OCI-LY7 (cell line): ENCODE results near the gene ANK3. TPM values are rescaled to one million over a fixed set of nuclear protein-coding genes. Genes with fewer than 3 reads are reported as not detected.

Experiments
- BruUV-seq: library from RNA; stranded (reverse); fragments of 400-500 nt; replicated peaks from 2 replicates; lab custom pipeline; 2021; lab: Mats Ljungman, UMichigan
- CTCF ChIA-PET: fragments of 300-600 bp; sonication (Branson Sonifier 250); formaldehyde crosslinking; loops from one replicate; lab custom pipeline; 2022; ENCODE audit warnings: antibody characterized with exemption; ENCODE audit not compliant: unreplicated experiment; lab: Charles Lee
- POLR2A ChIA-PET: fragments of 300-600 bp; sonication (Branson Sonifier 250); formaldehyde crosslinking; loops from one replicate; lab custom pipeline; 2022; ENCODE audit warnings: antibody characterized with exemption; lab: Charles Lee
- DNase-seq: peaks from one replicate; pipeline ENCODE4 v3.0.0-alpha.2; 2015; ENCODE audit warnings: low spot score
- H2AFZ ChIP-seq: fragments of 200-600 bp; sonication (generic), shearing (Covaris generic); 2 replicates; pipeline ENCODE4 v1.6.1; 2014; ENCODE audit warnings: mild to moderate bottlenecking, antibody characterized with exemption, low read length, moderate library complexity
- H3K27ac ChIP-seq: fragments of 200-600 bp; sonication (generic); 2 replicates; pipeline ENCODE4 v1.5.1; 2014; ENCODE audit warnings: mixed run types, low read depth, mild to moderate bottlenecking, moderate library complexity, low read length, inconsistent platforms; ENCODE audit not compliant: poor library complexity, severe bottlenecking
- H3K36me3 ChIP-seq: fragments of 200-600 bp; sonication (generic); 2 replicates; pipeline ENCODE4 v1.6.1; 2014; ENCODE audit warnings: mild to moderate bottlenecking, antibody characterized with exemption, low read length, moderate library complexity, mixed read lengths; ENCODE audit not compliant: insufficient read depth
- H3K4me1 ChIP-seq: fragments of 200-600 bp; sonication (generic); 2 replicates; pipeline ENCODE4 v1.5.1; 2014; ENCODE audit warnings: mild to moderate bottlenecking, low read length; ENCODE audit not compliant: insufficient read depth, poor library complexity, severe bottlenecking
- H3K4me2 ChIP-seq: fragments of 200-600 bp; sonication (generic); 2 replicates; pipeline ENCODE4 v1.6.1; 2014; ENCODE audit warnings: mild to moderate bottlenecking, low read length
- H3K4me3 ChIP-seq: fragments of 200-600 bp; sonication (generic); 2 replicates; pipeline ENCODE4 v1.5.1; 2014; ENCODE audit warnings: mild to moderate bottlenecking, low read depth, low read length; ENCODE audit not compliant: poor library complexity, severe bottlenecking
- H3K79me2 ChIP-seq: fragments of 200-600 bp; sonication (generic); 2 replicates; pipeline ENCODE4 v1.6.1; 2016; ENCODE audit warnings: low read depth, mild to moderate bottlenecking, low read length, moderate library complexity, mixed read lengths; ENCODE audit not compliant: insufficient read depth
- H3K9me2 ChIP-seq: fragments of 200-600 bp; sonication (generic); 2 replicates; pipeline ENCODE4 v1.6.1; 2016; ENCODE audit warnings: mild to moderate bottlenecking, low read length, mixed read lengths; ENCODE audit not compliant: insufficient read depth
- H3K9me3 ChIP-seq: fragments of 200-600 bp; sonication (generic); 2 replicates; pipeline ENCODE4 v1.6.1; 2014; ENCODE audit warnings: mild to moderate bottlenecking, mixed run types, low read length, mixed read lengths
- H4K20me1 ChIP-seq: fragments of 200-600 bp; sonication (generic); 2 replicates; pipeline ENCODE4 v1.6.1; 2014; ENCODE audit warnings: mild to moderate bottlenecking, antibody characterized with exemption, low read length, moderate library complexity, mixed read lengths; ENCODE audit not compliant: insufficient read depth
- EZH2phosphoT487 ChIP-seq: fragments of 200-600 bp; sonication (generic); IDR thresholded peaks from 2 replicates; pipeline ENCODE4 v1.6.1; 2018; ENCODE audit warnings: low read depth, borderline replicate concordance, mild to moderate bottlenecking, mixed run types, antibody characterized with exemption, low read length, moderate library complexity, mixed read lengths
- intact Hi-C: fragments of 100-400 bp; cut with micrococcal nuclease; formaldehyde crosslinking; loops from one replicate; pipeline ENCODE4 v1.10.0; 2022; ENCODE audit not compliant: unreplicated experiment
- total RNA-seq, 2 experiments: library from RNA; depleted of rRNA in 1 of 2; stranded (reverse); fragments of >200 nt in 1 of 2; shearing (Covaris generic) in 1 of 2; gene quantifications; 2 replicates each; pipeline ENCODE4 v1.2.3, GENCODE V29; 2014 to 2022
- TF ChIP-seq, protein P1 (sequence below): fragments of 200-600 bp; sonication (generic); conservative IDR thresholded peaks from 2 replicates; pipeline ENCODE4 v1.5.1; 2014; ENCODE audit warnings: mild to moderate bottlenecking, antibody characterized with exemption, low read length, moderate library complexity, mixed read lengths

Gene ANK3
- total RNA-seq, 2 experiments from 2014 or later, result 0.13 to 0.49 TPM

- no peak overlapping the region for H3K4me2 ChIP-seq
- no TSS peak for BruUV-seq
- no peaks in the 10 kb centered on the region for H3K9me2 ChIP-seq
- TF ChIP-seq, protein P1, sequence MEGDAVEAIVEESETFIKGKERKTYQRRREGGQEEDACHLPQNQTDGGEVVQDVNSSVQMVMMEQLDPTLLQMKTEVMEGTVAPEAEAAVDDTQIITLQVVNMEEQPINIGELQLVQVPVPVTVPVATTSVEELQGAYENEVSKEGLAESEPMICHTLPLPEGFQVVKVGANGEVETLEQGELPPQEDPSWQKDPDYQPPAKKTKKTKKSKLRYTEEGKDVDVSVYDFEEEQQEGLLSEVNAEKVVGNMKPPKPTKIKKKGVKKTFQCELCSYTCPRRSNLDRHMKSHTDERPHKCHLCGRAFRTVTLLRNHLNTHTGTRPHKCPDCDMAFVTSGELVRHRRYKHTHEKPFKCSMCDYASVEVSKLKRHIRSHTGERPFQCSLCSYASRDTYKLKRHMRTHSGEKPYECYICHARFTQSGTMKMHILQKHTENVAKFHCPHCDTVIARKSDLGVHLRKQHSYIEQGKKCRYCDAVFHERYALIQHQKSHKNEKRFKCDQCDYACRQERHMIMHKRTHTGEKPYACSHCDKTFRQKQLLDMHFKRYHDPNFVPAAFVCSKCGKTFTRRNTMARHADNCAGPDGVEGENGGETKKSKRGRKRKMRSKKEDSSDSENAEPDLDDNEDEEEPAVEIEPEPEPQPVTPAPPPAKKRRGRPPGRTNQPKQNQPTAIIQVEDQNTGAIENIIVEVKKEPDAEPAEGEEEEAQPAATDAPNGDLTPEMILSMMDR, result no peak
- TF ChIP-seq EZH2phosphoT487, result no peak
- H3K4me1 ChIP-seq, result no peaks in the 10 kb centered on the region
- intact Hi-C loops, result no loop called here
- no peaks in the 10 kb centered on the region for H3K36me3 ChIP-seq
- POLR2A ChIA-PET, result interaction anchor here (0.6 kb wide), 1 partner anchor 92 kb away, joined by 3 read pairs; no protein-coding TSS in a partner anchor
- H2AFZ ChIP-seq, result no peak overlapping the region
- no peak for DNase-seq
- H3K9me3 ChIP-seq, result no peaks in the 10 kb centered on the region
- H3K79me2 ChIP-seq, result no peaks in the 10 kb centered on the region
- H3K4me3 ChIP-seq, result no peak overlapping the region
- peaks cover under 1% of the 10 kb centered on the region; the same call in 1 of the 2 replicates for H4K20me1 ChIP-seq
- H3K27ac ChIP-seq, result no peak overlapping the region
- CTCF ChIA-PET, result no interaction called here
Observed at GRCh38 chr10:60125895-60126294, 263.8 kb downstream of the ANK3 start.

DNA sequence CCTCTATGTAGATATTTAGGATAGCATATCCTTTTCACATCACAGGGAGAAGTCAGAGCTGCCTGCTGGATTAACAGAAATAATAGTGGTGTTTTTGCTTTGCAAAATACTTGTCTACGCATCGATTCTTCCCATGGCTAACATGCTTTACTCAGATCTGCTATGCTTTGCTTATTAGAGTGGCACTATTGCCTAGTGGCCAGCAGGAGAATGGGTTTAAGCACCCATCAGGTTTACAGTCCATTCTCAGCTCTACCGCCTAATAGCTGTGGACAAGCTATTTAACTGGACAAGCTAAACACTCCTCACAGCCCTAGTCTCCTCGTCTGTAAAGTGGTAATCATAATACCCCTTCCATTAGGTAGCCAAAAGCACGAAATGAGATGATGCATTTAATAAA, 265.1 kb downstream of the ANK3 start:
- Histone ChIP-seq H2AFZ (no peak overlapping the region), H3K4me1 (no peaks in the 10 kb centered on the region), H4K20me1 (no peaks in the 10 kb centered on the region), H3K4me2 (no peak overlapping the region), H3K9me3 (no peaks in the 10 kb centered on the region), H3K79me2 (no peaks in the 10 kb centered on the region), H3K4me3 (no peak overlapping the region), H3K27ac (no peak overlapping the region), H3K9me2 (no peaks in the 10 kb centered on the region), H3K36me3 (no peaks in the 10 kb centered on the region)
- CTCF ChIA-PET, result no interaction called here
- intact Hi-C loops, result no loop called here
- DNase-seq, result no peak
- no peak for TF ChIP-seq EZH2phosphoT487
- TF ChIP-seq, protein P1, result no peak
- no TSS peak for BruUV-seq
- POLR2A ChIA-PET, result interaction anchor here (0.6 to 0.7 kb wide), 2 partner anchors 28 to 209 kb away, joined by 3 read pairs; no protein-coding TSS in a partner anchor

DNA sequence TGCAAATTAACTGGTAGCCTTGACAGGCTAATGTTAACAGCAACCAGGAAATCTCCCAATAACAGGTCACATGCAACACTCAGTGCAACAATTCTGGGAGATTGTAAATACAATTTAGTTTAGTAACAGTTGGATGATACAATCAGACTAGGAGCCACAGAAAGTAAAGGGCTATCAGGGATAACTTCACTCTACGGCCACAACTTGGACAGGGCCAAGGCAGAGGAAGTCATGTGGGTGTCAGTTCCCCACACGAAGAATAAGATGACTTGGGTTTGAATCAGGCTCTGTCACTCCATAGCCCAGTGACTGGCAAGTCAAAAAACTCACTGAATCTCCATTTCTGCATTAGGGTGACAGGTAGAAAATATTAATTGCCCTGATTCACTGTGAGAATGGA, 266.0 kb downstream of the ANK3 start:
- Histone ChIP-seq H3K36me3 (no peaks in the 10 kb centered on the region), H3K27ac (no peak overlapping the region), H3K79me2 (no peaks in the 10 kb centered on the region), H3K9me2 (no peaks in the 10 kb centered on the region), H3K4me3 (no peak overlapping the region), H3K9me3 (no peaks in the 10 kb centered on the region), H4K20me1 (no peaks in the 10 kb centered on the region), H2AFZ (no peak overlapping the region), H3K4me1 (no peaks in the 10 kb centered on the region), H3K4me2 (no peak overlapping the region)
- ChIA-PET POLR2A (no interaction called here), CTCF (no interaction called here)
- no peak for DNase-seq
- BruUV-seq, result no TSS peak
- intact Hi-C loops, result no loop called here
- no peak for TF ChIP-seq EZH2phosphoT487
- TF ChIP-seq, protein P1, result no peak
